Hematopoietic multipotent progenitor cell treated with erythropoietin and hydrocortisone succinate and interleukin-3 and kit ligand, for 8 days (in vitro differentiated cells): ENCODE results near the gene TBC1D7.
A peak's percentile ranks its signal among the peaks of the same experiment; 100 is the strongest.

ENCODE experiments used
- DNase-seq: peaks from one replicate; pipeline ENCODE4 v3.0.0-alpha.2; 2015

The TBC1D7 gene

GRCh38 chr6:13289789-13290318 lies 38.5 kb downstream of the TBC1D7 start:
- no peak for DNase-seq

GRCh38 chr6:13288969-13289391 lies 39.4 kb downstream of the TBC1D7 start:
- no peak for DNase-seq

- DNase-seq = no peak
Observed at GRCh38 chr6:13288481-13288880, 39.9 kb downstream of the TBC1D7 start.

GRCh38 chr6:13287104-13287503 lies 41.2 kb downstream of the TBC1D7 start:
- DNase-seq = no peak

GRCh38 chr6:13286181-13286580 lies 42.2 kb downstream of the TBC1D7 start:
- no peak for DNase-seq

GRCh38 chr6:13285705-13286104 lies 42.6 kb downstream of the TBC1D7 start:
- no peak for DNase-seq

GRCh38 chr6:13284646-13285045 lies 43.7 kb downstream of the TBC1D7 start:
- DNase-seq = no peak

GRCh38 chr6:13283331-13283730 lies 45.0 kb downstream of the TBC1D7 start:
- DNase-seq = no peak

GRCh38 chr6:13282393-13283069 lies 45.8 kb downstream of the TBC1D7 start:
- no peak for DNase-seq

GRCh38 chr6:13281686-13282085 lies 46.7 kb downstream of the TBC1D7 start:
- no peak for DNase-seq

GRCh38 chr6:13280254-13280653 lies 48.1 kb downstream of the TBC1D7 start:
- no peak for DNase-seq

GRCh38 chr6:13278991-13279390 lies 49.3 kb downstream of the TBC1D7 start:
- no peak for DNase-seq

GRCh38 chr6:13278164-13278563 lies 50.2 kb downstream of the TBC1D7 start:
- DNase-seq = no peak

- DNase-seq = no peak
Observed at GRCh38 chr6:13277231-13277630, 51.1 kb downstream of the TBC1D7 start.

- DNase-seq = no peak
Observed at GRCh38 chr6:13275435-13275989, 52.8 kb downstream of the TBC1D7 start.

GRCh38 chr6:13274707-13275434 lies 53.5 kb downstream of the TBC1D7 start:
- DNase-seq = no peak

GRCh38 chr6:13273931-13274706 lies 54.2 kb downstream of the TBC1D7 start:
- DNase-seq = peak; percentile 57

GRCh38 chr6:13273202-13273930 lies 55.0 kb downstream of the TBC1D7 start:
- DNase-seq = peak; percentile 65

GRCh38 chr6:13272131-13273046 lies 55.9 kb downstream of the TBC1D7 start:
- peak; percentile 43 for DNase-seq

GRCh38 chr6:13268913-13269518 lies 59.3 kb downstream of the TBC1D7 start:
- no peak for DNase-seq

- peak; percentile 64 for DNase-seq
Observed at GRCh38 chr6:13267142-13267651, 61.1 kb downstream of the TBC1D7 start.
